Suppressor macrophage treated with lipopolysaccharide for 4 hours (primary cell): ENCODE data around the gene NEK6.
"Not testable (repeated sequence)": the region's sequence is repeated elsewhere in the genome, so short reads cannot be mapped to it uniquely, and the experiment has no call there.

Experiments used
- DNase-seq: peaks from one replicate; pipeline ENCODE4 v3.0.0-alpha.2; 2020

The NEK6 gene

GRCh38 chr9:124231095-124231737 lies 26.5 kb upstream of the NEK6 start:
- no peak for DNase-seq

DNA sequence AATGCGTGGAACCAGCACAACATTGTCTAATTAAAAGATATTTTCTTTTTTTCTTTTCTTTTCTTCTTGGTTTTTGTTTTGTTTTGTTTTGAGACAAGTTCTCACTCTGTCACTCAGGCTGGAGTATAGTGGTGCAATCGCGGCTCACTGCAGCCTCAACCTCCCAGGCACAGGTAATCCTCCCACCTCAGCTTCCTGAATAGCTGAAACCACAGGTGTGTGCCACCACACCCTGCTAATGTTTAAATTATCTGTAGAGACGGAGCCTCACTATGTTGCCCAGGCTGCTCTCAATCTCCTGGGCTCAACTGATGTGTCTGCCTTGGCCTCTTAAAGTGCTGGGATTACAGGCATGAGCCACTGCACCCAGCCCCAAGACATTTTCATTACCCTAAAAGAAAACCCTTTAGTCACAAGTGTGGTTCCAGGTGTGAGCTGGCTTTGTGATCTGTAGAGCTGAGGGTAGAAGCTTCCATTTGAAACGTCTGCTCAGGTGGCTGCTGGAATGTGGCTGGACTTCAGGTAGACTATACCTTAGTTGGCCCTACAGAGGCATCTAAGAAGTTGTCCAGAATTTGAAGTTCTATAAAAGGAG lies 19.1 kb upstream of the NEK6 start:
- no peak for DNase-seq

DNA sequence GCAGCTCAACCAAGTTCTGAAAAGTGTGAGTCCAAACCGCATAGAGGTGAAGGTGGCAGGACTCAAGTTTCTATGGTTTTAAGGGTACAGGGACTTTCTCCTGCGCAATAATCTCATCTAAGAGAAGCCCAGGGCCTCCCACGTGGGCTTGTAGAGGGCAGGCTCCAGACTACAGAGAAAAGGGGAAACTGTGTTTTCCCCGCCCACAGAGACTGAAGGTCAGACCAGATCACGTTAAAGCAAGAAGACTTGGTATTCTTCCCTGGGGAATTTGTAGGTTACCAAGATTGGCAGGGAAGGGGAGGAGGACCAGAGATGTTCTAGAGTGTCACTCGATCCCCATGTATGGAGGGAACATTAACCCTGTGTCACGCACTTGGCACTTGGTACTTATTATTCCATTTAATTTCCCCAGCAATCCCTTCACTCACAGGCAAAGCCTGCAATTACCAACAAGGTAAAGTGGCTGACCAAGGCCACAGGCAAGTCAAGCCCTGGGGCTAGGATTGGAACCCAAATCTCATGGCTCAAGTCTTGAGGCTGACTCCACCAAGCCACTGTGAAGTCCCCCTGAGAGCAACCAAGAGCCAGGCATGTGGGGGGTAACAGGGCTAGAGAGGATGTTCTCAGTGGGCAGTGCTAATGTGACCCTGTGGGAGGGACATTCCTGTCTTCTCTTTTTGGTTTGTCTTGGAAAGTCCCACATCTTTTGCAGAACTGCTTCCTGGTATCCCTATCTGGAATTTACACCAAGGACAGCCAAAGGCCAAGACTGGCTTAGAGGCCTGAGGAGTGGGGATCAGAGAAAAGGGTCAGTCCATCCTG lies 18.3 kb upstream of the NEK6 start:
- peak; percentile 92 for DNase-seq

DNA sequence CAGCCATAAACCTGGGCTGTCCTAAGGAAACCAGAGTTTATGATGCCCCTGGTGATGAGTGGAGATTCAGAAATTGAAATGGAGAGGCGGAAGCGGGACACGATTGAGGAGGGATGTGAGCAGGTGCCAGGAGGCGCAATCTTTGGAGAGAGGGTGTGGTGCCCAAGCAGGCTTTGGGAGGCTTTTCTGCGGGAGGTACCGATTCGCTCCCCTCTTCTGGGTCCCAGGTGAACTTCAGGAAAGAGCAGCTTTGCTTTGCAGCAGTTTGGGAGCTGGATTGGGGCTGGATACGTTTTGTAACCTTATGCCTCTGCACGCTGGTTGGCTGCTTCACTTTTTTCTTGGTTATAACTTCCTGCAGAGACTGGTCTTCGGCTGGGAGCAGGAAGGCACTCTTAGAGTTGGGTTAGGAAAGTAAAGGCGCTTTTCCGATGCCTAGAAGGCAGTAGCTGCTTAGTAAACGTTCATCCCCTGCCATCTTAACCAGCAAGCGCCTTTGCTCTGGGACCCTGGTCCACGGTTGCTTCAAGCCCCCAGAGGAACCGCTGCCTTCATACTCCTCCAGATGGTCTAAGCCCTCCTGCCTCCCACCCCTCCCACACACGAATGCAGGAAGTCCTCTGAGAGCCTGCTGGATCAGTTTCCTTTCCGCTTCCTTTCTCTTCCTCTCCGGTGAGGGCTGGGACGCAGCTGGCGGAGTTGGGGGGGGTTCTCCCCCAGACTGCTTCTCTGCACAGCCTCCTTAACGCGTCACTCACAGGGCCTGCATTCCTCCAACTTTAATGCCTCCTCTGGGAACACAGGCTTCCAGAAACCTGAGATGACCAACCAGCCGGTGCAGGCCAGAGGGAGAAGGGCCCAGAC lies 15.2 kb upstream of the NEK6 start:
- peak; percentile 56 for DNase-seq

DNA sequence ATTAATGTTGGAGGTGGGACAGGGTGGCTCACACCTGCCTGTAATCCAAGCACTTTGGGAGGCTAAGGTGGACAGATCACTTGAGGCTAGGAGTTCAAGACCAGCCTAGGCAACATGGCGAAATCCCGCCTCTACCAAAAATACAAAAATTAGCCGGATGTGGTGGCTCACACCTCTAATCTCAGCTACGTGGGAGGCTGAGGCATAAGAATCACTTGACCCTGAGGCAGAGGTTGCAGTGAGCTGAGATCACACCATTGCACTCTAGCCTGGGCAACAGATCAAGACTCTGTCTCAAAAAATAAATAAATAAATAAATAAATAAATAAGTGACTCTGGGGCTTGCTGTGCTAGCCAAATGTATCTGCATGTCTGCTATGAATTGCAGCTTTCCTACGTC lies 10.4 kb upstream of the NEK6 start:
- not testable (repeated sequence) for DNase-seq

DNA sequence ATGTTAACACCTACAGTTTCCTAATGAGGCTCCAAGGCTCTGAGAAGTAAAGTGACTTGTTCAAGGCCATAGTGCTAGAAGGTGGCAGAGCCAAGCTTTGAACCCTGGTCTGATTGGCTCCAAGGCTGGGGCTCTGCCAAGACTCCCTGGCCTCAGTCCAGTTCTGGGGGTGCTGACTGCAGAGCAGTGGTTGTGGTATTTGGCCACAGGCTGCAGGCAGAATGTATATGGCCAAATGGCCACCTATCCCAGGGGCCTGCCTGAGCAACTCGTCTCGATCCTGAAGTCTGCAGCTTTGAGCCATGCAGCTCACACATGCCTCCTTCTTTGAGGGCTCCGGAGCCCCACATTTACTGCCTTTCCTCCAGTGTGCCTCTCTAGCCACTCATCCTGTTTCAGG lies 9.7 kb upstream of the NEK6 start:
- no peak for DNase-seq

DNA sequence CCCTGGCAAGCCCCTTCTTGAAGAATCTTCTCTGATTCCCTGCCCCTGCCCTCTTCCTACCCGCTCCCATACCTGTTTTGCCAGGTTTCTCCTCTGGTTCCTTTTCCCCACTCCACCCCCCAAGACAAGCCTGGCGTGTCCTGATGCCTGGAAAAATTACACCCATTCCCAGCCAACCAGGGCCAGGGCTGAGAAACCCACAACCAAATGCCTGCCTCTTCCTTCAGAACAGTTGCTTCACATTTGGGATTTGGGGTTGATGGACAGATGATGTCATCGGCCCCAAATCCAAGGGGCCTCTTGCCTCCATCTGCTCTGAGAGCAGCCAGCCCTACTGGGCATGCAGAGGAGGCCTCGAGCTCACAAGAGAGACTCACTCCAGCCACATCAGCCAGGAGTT lies 8.8 kb upstream of the NEK6 start:
- DNase-seq = no peak

- no peak for DNase-seq
These were observed 6.5 kb upstream of the NEK6 start for GRCh38 chr9:124251204-124251603.

DNA sequence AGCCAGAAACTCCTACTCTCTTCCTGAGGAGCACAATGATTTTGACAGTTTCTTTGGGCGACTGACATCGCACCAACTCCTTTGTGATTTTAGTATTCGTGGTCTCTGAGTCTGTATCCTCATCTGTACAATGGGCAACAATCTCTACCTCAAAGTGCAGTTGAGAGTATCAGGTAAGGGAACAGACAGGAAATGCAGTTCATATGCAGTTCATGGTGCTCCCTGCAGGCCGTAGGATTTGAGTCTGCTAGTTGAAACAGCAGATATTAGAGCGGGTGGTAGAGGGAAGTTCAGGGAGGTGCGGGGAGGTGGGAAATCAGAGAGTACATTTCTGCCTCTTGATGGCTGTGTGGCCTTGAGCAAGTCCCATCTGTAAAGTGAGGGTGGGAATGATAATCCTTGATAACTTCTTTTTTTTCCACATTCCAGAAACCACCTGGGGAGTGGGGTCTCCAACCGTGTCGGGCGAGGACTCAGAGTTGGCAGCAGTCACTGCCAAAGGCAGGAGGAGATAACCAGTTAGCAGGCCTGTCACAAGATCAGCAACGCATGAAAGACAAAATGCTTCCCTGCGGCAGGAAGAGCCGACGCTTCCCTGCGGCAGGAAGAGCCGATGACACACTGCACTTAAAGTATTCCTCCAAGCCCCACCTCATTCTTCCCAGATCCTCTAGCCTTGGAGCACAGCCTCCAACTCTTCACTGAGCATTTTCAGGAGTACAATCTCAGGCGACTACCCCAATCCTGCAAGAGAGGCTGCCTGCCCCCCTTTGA lies 6.0 kb upstream of the NEK6 start:
- DNase-seq = no peak

DNA sequence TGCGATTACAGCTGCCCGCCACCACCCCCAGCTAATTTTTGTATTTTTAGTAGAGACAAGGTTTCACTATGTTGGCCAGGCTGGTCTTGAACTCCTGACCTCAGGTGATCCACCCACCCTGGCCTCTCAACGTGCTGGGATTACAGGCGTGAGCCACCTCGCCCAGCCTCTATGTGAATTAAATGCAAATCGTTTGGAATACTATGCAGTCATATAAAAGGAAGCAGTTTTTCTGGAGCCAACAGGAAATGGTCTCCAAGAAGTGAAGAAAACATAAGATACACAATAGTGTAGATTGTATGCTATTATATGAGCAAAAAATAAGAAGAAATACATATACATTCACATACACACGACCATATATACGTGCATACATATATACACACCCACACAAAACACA lies 4.9 kb upstream of the NEK6 start:
- not testable (repeated sequence) for DNase-seq

DNA sequence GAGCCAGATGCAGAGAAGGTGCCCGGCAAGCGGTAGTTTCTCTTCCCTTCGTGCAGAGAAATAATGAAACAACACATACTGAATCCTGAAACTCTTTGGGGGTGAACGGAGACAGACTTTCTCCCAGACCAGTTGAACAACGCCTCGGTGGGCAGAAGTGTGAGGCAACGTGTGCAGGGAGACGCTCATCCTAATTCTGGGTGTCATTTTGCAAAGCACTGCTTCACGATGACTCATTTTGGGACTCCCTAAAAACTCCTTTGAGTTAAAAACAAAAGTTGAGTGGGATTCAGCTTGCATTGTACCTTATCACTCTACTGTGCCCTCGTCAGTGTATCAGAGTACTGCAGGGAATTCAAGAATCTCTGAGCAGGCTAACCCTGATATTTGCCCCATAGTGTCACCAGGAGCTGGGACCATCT lies 3.5 kb upstream of the NEK6 start:
- peak; percentile 80 for DNase-seq

- DNase-seq = no peak
These were observed 2.5 kb upstream of the NEK6 start for GRCh38 chr9:124255222-124255621.

DNA sequence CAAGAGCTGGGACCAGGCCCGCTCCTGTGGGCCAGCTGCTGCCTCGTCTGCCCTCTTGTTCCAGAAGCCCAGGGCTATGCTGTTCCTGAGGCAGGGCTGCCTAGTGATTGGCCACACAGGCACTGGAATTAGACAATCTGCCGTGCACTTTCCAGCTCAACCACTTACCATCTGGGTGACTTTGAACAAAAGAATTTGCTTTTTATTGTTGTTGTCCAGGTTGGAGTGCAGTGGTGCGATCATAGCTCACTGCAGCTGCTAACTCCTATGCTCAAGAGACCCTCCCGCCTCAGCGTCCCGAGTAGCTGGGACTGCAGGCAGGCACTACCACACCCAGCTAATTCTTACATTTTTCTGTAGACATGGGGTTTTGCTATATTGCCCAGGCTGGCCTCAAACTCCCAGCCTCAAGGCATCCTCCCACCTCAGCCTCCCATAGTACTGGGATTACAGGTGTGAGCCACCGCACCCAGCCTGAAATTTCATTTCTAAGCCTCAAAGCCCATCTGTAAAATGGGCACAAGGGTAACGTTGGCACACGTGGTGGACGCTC lies 1.2 kb upstream of the NEK6 start:
- DNase-seq = no peak

DNA sequence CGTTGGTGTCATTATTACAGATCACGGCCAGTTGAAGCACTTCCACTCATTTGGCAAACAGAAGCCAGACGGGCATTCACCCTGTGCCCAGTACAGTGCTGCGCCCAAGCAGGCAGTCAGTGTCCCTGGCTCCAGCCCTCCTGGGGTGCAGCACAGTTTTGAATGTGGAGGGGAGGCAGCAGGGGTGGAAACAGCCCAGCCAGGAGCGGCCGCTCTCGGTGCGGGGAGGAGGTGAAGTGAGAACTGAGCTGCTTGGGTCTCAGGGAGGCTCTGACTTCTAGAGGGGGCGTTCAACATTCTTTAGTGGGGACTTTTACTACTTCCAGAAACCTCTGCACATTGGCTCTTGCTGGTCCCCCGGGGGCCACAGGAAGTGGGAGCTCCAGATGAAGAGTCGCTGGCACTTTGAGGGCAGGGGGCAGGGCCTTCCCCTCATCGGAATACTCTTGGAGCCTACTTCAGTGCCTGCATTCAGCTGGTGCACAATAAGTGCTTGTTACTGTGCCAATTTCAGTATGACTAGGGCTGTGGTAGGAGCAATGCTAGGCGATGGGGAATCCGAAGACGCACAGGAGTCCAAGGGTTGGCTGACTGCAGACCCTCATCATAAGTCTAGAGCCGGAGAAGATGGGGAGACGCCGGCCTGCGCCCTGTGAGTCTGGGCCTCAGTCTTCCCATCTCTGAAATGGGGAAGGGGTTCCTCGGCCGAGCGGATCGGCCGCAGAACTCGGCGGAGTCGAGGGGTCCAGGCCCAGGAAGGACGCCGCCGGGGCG lies 492 bp upstream of the NEK6 start:
- DNase-seq = no peak

DNA sequence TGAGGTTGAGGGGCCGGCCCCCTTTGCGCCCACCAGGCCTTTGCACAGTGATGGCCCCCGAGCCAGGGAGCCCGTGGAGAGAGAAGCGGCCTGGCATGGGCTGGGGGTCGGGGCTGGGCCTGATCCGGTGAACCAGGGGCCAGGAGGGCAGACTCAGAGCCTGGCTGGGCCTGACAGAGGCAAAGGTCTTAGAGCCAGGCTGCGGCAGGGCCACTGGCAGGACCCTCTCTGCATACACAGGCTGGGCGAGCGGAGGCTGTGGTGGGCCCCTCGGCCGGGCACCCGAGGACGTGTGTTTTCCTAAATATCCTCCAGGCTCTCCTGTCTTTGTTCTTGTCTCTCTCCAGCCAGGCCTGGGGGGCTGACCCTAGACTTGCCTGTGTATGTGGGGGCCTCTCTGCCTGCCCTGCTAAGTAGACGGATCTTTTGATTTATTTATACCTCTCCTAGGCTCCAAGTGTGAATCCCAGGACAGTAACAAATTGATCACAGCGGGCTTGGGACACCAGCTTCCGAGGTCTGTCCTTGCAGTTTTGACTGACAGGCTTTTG lies 933 bp downstream of the NEK6 start:
- no peak for DNase-seq

GRCh38 chr9:124259158-124259808 lies 1.5 kb downstream of the NEK6 start:
- DNase-seq = peak; percentile 87

GRCh38 chr9:124260769-124261603 lies 3.2 kb downstream of the NEK6 start:
- peak; percentile 88 for DNase-seq

GRCh38 chr9:124261736-124262648 lies 4.2 kb downstream of the NEK6 start:
- DNase-seq = peak; percentile 47
